NCI-H446 (cell line): ENCODE data around the gene USP47.

Experiments used
- DNase-seq, 2 experiments: peaks; one replicate each; lab custom pipeline; 2025; lab: John Stamatoyannopoulos, UW

USP47 gene

DNA sequence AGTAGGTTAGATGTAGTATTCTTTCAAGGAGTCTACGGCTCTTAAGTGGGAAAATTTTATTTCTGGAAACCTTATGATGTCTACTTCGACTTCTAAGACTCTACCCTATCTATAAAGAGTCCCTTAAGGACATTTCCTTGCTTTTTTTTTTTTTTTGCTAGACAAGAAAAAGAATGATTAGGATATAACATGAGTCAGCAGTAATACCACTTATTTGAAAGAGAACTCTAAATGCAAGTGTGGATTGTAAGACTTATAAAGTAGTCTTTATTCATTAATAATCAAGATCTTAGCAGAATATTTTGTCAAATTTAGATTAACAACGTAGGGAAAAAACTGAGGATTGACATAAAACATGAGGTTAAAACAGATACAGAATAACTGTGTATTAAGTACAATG, 95.7 kb downstream of the USP47 start:
- no peak for DNase-seq

DNA sequence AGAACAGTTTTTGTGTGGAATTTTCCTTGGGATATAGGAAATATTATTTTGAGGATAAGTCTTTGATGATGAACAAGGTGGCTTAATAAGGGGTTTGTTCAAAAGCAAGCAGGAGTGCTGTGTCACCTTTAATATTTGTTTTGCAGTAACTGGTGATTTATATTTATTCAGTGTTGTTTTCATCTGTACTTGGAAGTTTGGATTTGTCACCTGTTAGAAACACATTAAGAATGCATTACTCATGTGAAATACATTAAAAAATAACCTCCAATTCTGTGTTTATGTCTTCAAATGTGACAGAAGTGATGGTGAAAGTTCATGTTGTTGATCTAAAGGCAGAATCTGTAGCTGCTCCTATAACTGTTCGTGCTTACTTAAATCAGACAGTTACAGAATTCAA, 96.2 kb downstream of the USP47 start:
- DNase-seq, result no peak

DNA sequence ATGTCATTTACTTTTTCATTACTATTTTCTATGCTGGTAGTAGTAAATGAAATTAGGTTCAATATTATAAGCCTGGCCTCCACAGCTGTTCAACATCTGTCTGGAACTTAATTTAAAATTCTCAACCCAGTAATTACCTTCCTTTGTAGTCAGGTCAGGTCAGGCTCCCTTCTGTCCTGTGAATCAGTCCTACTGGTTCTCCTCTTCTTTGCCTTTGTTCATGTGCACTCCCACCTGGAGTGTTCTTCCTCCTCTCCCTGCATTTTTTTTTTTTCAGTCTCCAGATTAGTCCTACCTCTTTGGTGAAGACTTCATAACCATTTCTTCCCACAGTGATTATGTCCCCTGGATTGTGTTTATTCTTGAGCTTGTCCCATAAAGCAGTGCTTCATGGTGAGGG, 98.8 kb downstream of the USP47 start:
- DNase-seq, result no peak

DNA sequence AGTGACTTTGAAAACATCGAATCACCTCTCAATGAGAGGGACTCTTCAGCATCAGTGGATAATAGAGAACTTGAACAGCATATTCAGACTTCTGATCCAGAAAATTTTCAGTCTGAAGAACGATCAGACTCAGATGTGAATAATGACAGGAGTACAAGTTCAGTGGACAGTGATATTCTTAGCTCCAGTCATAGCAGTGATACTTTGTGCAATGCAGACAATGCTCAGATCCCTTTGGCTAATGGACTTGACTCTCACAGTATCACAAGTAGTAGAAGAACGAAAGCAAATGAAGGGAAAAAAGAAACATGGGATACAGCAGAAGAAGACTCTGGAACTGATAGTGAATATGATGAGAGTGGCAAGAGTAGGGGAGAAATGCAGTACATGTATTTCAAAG, 100.9 kb downstream of the USP47 start:
- no peak for DNase-seq

DNA sequence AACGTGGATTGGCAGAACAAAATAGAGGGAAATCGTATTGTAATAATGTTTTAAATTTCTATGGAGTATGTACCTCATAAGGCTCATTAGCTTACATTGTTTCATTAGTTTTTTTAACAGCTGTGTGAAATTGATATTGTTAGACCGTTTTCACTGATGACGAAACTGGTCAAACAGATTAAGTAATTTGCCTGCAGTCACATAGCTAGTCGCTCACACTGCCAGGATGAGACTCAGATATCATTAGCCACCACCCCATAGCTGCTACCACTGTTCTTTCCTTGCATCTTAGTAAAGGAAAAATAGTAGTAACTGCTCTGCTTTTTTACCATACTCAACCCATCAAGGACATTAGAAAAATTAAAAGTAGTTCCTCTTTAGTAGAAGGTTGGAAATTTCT, 102.7 kb downstream of the USP47 start:
- no peak for DNase-seq

DNA sequence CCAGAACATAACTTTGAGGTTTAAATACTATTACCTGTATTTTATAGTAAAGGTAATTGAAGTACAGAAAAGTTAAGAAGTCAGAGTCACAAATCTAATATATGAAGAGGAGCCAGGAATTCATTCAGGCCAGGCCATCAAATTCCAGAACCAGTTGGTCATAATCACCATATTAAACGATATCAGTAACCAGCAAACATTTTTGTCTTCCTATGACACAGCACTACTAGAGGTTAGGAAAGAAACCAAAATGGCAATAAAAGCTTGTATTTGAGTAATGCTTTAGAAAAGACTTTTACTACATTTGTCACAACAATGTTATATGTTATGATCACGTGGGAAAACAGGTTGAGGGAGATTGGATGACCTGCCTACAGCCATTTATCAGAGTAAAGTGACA, 104.4 kb downstream of the USP47 start:
- DNase-seq, result no peak

DNA sequence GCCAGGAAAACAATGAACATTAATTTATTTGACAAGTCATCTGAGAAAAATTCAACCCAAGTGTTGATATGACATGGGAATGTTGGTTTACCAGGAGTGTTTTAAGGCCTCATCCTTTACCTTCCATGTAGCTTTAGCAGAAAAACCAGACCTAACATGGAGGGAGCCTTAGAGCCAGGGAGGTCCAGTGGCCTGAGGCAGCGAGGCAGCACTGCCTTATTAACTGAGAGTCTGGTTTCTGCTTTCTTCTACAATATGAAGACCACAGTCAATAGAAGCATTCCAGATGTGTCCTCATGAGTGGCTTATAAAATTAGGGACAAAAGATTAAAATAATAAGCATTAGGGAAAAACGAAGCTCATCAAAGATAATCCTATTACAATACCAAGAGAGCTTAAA, 105.1 kb downstream of the USP47 start:
- no peak for DNase-seq

DNA sequence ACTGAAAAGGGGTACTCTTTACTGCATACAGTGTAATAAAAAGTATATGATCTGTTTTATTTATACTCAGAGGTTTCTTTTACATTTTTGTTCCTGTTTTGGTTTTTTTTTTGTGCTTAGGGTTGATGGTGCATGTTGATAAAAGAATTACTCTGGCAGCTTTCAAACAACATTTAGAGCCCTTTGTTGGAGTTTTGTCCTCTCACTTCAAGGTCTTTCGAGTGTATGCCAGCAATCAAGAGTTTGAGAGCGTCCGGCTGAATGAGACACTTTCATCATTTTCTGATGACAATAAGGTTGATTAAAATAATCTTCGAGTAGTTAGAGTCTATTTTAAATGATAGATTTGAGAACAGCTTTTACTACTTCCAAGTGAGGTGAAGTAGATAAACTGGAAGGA, 106.1 kb downstream of the USP47 start:
- no peak for DNase-seq

DNA sequence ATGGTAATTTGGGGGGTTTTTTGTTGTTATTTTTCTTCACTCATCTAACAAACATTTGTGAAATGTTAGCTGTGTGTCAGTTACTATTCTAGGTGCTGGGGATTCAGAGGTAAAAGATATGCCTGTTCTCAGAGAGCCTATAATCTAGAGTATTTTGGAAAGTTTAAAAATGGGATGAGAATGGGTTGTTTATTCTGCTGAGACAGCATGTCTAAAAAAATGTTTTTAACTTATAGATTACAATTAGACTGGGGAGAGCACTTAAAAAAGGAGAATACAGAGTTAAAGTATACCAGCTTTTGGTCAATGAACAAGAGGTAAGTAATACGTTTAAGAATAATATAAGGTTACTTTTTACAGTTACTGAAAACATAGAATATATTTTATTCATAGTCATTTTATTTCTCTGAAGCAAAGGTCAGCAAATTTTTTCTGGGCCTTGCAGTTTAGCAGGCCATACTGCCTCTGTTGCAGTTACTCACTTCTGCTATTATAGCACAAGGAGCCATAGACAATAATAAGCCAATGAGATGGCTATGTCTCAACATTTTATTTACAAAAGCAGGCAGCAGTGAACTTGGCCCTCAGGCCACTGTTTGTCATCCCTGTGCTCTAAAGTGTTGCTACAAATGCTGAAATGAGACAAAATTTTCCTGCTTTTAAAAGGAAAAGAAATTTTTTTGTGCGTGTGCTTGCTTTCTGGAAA, 106.6 kb downstream of the USP47 start:
- DNase-seq, result no peak

DNA sequence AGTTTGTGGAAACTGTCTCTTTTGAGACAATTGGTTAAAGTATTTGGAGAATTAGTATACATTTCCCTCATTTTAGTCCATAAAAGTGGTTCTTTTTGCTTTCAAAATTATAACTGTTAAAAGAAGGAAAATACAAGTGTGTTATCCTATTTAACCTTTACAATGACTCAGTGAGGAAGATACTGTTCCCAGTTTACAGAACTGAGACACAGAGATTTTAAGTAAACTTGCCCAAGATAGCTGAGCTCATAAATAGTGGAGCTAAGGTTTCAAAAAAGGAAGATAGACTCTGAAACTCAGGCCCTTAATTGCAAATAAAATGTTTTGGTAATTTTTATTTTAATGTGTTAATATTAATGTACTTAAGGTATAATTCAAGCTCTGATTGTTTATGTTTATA, 107.7 kb downstream of the USP47 start:
- DNase-seq, result no peak

DNA sequence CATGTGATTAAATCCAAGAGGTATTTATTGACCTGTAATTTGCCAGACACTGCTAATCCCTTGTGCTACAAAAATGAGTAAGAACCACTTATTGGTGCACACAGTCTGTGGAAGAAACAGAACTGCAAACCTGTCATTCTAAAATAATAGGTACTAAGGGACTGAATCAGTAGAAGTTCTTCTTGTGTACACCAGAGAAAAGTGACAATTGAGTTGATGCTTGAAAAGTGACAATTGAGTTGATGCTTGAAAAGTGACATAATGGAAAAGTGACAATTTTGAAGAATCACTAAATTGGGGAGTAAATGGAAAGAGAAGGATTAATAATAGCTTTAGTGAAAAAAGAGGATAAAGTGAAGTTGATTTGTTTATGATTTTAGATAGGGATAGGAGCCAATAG, 110.3 kb downstream of the USP47 start:
- no peak for DNase-seq

DNA sequence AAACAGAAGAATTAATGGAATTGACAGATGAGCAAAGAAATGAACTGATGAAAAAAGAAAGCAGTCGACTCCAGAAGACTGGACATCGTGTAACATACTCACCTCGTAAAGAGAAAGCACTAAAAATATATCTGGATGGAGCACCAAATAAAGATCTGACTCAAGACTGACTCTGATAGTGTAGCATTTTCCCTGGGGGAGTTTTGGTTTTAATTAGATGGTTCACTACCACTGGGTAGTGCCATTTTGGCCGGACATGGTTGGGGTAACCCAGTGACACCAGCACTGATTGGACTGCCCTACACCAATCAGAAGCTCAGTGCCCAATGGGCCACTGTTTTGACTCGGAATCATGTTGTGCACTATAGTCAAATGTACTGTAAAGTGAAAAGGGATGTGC, 114.2 kb downstream of the USP47 start:
- DNase-seq, result no peak

DNA sequence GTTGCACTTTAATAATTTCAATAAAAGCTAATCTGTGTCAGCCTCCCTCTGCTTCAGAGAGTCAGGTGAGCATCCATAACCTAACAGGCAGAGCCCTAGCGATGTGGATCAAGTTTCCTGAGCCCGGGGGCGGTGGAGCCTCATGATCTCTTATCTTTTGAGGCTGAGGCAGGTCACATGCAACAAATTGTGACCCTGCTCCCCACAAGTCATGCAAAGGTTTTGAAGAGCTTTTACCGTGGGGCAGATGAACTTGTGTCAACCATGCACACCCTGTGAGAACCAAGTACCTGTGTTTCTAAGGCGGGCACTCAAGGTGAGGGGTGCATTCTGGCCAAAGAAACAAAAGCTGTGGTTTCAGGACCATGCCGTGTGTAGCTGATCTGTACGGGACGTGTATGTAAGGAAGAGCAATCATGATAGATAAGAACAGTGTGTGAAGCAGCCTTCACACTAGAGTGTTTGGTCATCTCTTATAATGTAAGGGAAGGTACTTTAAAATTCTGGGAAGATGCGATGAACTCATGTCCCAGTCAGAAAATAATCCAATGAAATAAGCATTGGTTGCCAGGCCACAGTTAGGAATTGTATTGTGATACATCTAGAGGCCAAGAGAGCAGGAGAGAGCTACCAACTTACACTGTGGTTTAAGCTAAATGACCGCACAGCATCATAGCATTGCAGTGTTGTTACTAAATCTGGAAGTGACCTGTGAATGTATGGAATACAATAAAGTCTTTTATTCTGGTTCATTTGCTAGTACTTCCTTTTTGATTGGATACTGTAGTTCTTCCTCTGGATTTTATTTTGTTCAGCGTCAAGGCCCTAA, 116.8 kb downstream of the USP47 start:
- DNase-seq, result no peak

DNA sequence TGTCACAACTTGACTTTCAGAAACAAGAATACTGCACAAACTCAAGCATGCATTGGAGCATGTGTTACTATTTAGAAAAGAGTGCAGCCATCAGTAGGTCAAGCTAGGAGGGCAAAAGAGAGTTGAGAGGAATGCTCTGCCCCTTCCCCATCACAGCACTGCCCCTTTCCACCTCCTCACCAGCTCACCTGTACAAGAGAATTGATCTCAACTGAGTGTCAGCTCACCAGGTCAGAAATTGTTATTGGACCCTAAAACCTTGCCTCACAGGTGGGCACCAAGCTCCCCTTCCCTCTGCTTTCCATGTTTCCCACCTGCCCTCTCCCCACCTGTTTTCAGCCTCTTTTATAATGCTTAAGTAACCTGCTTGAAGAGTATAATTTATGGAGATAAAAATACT, 117.8 kb downstream of the USP47 start:
- DNase-seq, result no peak

DNA sequence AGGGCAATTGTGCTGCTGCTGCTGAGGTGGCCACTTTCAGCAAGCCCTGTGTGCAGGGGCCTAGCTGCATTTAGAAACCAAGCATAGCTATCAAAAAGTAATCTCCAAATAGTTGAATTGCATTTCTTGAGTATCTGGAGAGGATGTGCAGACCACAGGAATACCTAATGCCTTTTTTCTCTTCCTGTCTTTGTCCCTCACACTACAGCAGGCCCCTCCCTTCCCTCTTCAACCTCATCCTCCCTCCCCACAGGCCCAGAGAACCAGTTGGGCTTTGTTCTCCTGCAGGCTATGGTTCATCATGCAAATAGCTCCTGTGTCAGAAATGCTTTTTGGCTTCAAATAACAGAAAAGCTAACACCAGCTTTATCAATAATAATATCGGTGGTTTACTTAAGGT, 118.9 kb downstream of the USP47 start:
- DNase-seq, result no peak

DNA sequence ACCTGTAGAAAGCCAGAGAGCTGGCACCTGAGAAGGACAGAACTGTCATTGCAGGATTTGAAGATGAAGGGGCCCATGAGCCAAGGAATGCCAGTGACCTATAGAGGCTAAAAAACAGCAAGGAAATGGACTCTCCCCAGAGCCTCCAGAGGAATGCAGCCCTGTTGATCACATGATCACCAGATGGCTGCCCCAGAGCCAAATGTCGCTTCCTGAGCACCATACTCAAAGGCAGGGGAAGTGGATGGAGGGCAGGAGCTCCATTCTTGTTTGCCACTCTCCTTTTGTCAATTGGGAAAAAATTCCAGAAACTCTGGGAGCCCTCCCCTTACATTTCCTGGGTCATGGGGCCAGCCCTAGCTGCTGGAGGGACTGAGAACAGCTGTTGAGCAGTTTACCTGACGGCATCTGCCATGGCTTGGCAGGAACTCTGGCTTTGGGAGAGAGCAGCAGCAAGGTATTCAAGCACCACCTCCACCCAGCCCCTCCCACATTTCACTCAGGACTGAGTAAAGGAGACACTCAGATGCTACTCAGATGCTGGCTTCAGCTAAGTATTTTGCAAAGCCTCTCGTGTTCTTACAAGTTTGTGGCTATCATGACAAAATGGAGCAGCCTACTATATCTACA, 119.7 kb downstream of the USP47 start:
- DNase-seq, result no peak

DNA sequence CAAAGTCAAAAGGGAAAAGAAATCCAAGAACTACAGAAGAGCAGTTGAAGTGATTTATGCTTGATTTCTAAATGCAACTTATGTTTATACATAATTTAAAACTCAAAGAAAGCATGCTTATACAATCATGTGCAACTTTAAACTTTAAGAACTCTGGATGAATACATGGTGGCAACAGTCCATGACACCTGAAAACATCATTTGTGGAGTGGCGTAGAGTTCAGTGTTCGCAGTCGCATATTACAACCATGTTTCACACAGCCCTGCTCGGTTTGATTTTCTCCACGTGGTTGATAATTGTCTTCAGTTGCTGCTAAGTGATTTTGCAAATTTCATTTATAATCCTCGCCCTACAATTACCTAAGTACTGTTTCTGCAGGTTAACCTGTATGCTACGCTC, 121.3 kb downstream of the USP47 start:
- DNase-seq, result no peak

DNA sequence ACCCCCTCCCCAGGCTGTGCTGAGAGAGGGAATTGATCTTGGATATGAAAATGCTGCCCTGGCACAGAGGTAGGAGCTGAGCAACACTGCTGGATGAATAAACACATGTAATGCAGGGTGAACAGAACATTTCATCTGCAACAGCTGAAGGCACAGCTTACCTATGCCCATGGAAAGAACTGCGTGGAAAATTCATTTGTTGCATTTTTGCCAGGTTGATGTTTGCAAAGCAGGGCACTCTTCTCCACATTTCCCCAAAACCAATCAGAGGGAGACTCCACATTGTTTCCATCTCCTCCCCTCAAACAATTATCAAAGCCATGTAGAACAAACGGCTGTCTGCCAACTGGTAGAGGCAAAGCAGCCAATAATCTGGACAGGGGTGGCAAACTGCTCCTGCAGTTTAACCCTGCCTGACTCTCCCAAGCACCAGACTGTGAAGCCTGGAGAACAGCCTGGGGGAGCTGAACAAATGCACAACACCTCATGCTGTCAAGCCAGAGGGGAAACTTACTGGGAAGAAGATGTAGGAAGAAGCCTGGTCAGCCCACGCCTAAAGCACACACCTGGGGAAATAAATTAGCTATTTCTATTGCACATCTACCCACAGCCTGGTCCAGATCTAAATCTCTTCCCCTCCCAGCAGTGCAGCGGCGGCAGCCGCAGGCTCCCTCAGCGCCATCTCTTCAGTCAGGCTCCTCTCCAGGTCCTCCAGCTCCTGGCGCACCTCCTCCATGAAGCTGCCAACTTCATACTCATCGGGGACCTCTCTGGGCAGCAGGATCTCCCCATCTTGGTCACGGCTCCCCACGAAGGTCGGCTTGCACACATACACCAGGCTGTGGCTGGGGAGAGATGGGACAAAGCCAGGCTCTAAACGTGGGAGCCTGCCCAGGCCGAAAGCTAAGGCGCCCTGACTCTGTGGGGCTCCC, 122.3 kb downstream of the USP47 start:
- peak; percentile 36 to 68 for DNase-seq

DNA sequence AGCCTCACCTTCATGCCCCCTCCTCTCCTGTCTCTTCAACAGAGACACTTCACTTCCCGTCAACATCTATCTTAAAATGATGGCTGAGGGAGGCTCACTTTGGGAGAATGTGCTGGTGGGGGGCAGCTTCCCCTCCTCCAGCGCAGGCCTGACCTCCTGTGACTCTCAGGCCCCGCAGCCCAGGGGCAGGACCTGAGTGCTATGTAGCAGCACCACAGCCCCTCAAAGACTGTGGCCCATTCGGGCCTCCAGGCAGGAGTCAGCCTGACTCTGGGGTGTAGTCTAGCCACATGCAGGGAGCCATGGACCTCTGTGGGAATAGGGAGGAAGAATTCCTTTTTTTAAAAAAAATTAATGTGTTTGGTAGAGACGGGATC, 123.0 kb downstream of the USP47 start:
- no peak for DNase-seq

DNA sequence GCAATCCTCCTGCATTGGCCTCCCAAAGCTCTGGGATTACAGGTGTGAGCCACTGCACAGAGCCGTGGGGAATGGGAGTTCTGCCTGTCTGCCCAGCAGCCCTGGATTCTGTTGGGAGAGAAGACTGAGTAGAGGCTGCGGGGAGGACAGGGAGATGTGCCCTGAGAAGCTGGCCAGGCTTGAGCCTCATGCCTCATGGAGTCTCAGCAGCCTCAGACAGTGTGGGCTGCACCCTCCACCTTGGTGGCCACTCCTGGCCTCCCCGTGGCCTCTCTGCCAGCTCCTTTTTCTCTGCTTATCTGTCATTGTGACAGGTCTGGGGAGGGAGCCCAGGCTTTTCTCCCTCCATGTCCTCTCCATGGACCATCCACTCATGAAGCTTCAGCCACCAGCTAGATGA, 123.4 kb downstream of the USP47 start:
- DNase-seq, result no peak

DNA sequence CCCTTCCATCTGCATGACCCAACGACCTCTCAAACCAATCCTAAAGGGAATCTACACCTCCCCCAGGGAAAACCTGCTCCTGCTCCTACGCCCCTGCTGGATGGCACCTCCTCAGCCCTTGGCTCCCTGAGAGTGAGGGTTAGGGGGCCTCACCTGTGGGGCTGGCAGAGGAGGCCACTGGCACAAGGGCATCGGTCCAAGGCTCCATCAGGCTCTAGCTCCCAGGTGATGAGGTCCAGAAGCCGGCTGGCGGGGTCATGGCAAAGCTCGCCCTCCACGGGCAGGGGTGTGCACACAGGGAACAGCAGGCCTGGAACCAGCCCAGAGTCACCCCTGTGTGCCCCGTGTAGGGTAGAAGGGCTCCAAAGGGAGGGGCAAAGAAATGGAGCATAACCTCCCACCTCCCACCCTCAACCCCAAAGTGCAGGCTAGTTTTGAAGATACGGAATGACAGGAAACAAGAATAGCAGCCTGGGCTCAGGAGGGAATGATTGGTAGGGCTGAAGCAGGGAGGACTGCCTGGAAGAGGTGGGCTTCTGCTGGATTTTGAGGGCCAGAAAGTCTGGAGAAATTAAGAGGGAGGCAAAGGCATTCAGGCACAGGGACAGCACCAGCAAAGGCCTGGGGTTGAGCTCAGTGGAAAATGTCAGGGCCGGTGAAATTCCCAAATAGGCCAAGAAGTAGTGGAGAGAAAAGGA, 124.0 kb downstream of the USP47 start:
- no peak for DNase-seq

DNA sequence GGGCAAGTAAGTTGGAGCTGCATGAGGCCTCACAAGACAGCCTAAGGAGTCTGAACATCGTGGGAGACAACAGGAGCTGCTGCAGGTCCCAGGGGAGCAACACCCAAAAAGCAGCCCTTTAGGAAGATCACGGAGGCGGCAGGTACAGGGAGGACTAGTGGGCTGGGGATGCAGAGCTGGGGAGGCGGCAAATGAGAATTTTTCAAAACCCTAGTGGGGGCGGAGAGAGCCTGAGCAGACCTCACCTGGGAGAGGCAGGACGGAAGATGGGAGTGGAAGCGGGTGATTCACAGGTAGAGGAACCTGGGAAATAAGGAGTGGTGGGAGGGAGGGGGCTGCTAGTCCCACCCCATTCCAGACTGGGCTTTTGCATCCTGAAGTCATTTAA, 124.6 kb downstream of the USP47 start:
- DNase-seq, result no peak
